ENCODE data around the gene INAFM2. TPM values are rescaled to one million over a fixed set of nuclear protein-coding genes. Genes with fewer than 3 reads are reported as not detected.

INAFM2 gene
- total RNA-seq, 4 donors from 2014 or later, result 39.0 to 41.3 (median 40.7) TPM

- TF ChIP-seq POLR2A (IDR thresholded peaks at IDR 0.05; ENCODE audit: low read depth) (no peak), CTCF (IDR thresholded peaks at IDR 0.05) (no peak), EP300 (IDR thresholded peaks at IDR 0.05) (no peak), POLR2AphosphoS5 (IDR thresholded peaks at IDR 0.05) (peak in 1 of 2 donors; percentile 18)
- intact Hi-C loops (cut with DNase I), result no loop called here
Observed at GRCh38 chr15:40328751-40329150, 5.3 kb downstream of the INAFM2 start.

DNA sequence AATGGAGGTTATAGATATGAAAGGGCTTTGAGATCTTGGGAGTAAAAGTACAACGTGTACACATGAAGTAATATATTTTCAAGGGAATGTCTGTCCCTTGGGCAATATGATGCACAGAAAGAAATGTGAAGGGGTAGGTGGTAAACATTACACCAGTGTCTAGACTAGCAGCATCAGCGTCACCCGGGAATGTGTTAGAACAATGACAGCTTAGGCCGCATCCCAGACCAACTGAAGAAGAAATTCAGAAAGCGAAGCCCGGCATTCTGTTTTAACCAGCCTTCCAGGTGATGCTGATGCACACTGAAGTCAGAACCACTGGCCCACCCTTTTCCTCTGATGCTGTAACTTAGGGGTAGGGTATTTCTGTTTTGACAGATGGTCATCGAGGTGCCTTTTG, 6.3 kb downstream of the INAFM2 start:
- H3K4me1 ChIP-seq, result peaks cover 89 to 100% (median 99%) of the 10 kb centered on the region in 4 donors
- intact Hi-C loops (cut with DNase I), result no loop called here
- DNase-seq (ENCODE audit: extremely low spot score), result no peak
- peaks cover 0 to 6% (median under 1%) of the 10 kb centered on the region in 4 donors for H3K36me3 ChIP-seq
- WGBS, result 62% methylated on average over 7 of the region's 7 CpGs
- peak overlapping the region; percentile 96 to 98 (median 98) for H3K27ac ChIP-seq (replicated peaks in 1 of 4)
- no peaks in the 10 kb centered on the region for H3K9me3 ChIP-seq
- H3K4me3 ChIP-seq, result no peak overlapping the region
- no peaks in the 10 kb centered on the region for H3K27me3 ChIP-seq
- TF ChIP-seq CTCF (IDR thresholded peaks at IDR 0.05), result no peak
- peak; percentile 82 for TF ChIP-seq EP300 (IDR thresholded peaks at IDR 0.05)
- TF ChIP-seq POLR2A (IDR thresholded peaks at IDR 0.05; ENCODE audit: low read depth), result no peak

More at GRCh38 chr15:40328751-40329150, 5.3 kb downstream of the INAFM2 start:
- DNase-seq (ENCODE audit: extremely low spot score), result no peak
- H3K36me3 ChIP-seq, result peaks cover 0 to 5% (median 0%) of the 10 kb centered on the region in 4 donors
- WGBS, result 70% methylated on average over 5 of the region's 5 CpGs
- H3K27me3 ChIP-seq, result no peaks in the 10 kb centered on the region
- no peaks in the 10 kb centered on the region for H3K9me3 ChIP-seq
- peak overlapping the region; percentile 96 to 98 (median 98) for H3K27ac ChIP-seq (replicated peaks in 1 of 4)
- no peak overlapping the region for H3K4me3 ChIP-seq
- peaks cover 82 to 96% (median 94%) of the 10 kb centered on the region in 4 donors for H3K4me1 ChIP-seq

DNA sequence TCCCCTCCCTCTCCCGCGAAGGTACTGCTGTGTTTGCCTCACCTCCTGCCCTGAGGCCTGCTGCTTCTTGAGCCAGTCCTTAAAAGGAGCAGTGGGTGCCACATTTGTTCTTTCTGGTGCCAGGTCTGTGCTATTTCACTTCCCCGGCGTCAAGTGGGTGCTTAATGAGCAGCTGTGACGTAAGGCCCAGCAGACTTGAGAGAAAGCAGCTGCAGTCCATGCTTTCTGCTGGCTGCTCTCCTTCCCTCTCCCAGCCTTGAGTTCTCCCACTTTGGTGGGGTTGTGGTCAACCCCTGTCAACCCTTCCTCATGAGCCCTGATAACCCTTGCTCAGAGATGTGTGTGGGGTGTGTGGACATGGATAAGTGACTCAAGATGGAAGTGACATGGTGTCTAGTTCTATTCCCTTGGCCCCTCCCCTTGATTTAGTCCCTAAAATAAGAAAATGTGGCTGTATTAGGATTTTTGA, 6.9 kb downstream of the INAFM2 start:
- DNase-seq (ENCODE audit: extremely low spot score), result no peak
- H3K4me3 ChIP-seq, result no peak overlapping the region
- no peaks in the 10 kb centered on the region for H3K9me3 ChIP-seq
- 32% methylated on average over 5 of the region's 5 CpGs for WGBS
- no peaks in the 10 kb centered on the region for H3K27me3 ChIP-seq
- peaks cover 1 to 12% (median 6%) of the 10 kb centered on the region in 4 donors for H3K36me3 ChIP-seq
- H3K27ac ChIP-seq (replicated peaks in 1 of 4), result peak overlapping the region; percentile 96 to 98 (median 98)
- intact Hi-C loops (cut with DNase I), result no loop called here
- TF ChIP-seq CTCF (IDR thresholded peaks at IDR 0.05) (peak in 1 of 3 experiments; percentile 12), EP300 (IDR thresholded peaks at IDR 0.05) (peak; percentile 93), POLR2AphosphoS5 (IDR thresholded peaks at IDR 0.05) (peak; percentile 93 to 95), POLR2A (IDR thresholded peaks at IDR 0.05; ENCODE audit: low read depth) (no peak)
- peaks cover 89 to 100% (median 99%) of the 10 kb centered on the region in 4 donors for H3K4me1 ChIP-seq

DNA sequence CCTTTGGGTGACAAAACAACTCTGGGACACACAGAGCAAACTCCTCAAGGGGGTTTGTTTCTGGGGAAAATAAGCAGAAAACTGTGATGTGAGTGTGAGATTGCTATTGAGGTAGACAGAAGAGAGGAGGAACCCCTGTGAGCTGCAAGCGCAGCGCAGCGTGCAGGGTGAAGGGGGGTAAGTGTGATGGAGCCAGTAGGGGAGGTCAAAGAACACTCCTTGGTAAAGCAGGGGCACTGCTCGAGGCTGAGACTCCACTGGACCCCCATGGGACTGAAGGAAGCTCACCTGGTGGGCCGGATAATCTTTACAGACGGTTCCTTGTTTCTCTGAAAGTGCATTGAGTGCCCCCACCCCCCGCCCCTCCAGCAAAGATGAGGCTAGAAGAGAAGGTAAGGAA, 7.5 kb downstream of the INAFM2 start:
- 89% methylated on average over 7 of the region's 7 CpGs for WGBS
- H3K27ac ChIP-seq (replicated peaks in 1 of 4), result peak overlapping the region; percentile 96 to 98 (median 98)
- no peaks in the 10 kb centered on the region for H3K27me3 ChIP-seq
- no peak overlapping the region for H3K4me3 ChIP-seq
- H3K36me3 ChIP-seq, result peaks cover 7 to 18% (median 12%) of the 10 kb centered on the region in 4 donors
- no peak for DNase-seq (ENCODE audit: extremely low spot score)
- H3K4me1 ChIP-seq, result peaks cover 87 to 100% (median 99%) of the 10 kb centered on the region in 4 donors
- no peaks in the 10 kb centered on the region for H3K9me3 ChIP-seq
- TF ChIP-seq POLR2A (IDR thresholded peaks at IDR 0.05; ENCODE audit: low read depth), result no peak
- TF ChIP-seq EP300 (IDR thresholded peaks at IDR 0.05), result no peak
- no peak for TF ChIP-seq POLR2AphosphoS5 (IDR thresholded peaks at IDR 0.05)
- TF ChIP-seq CTCF (IDR thresholded peaks at IDR 0.05), result no peak
- intact Hi-C loops (cut with DNase I), result no loop called here

GRCh38 chr15:40331637-40332036, 8.1 kb downstream of the INAFM2 start:
- Histone ChIP-seq H3K4me3 (no peak overlapping the region), H3K36me3 (peaks cover 8 to 23% (median 18%) of the 10 kb centered on the region in 4 donors), H3K27ac (replicated peaks in 1 of 4) (peak overlapping the region; percentile 96 to 98 (median 98)), H3K4me1 (peaks cover 87 to 100% (median 99%) of the 10 kb centered on the region in 4 donors), H3K9me3 (no peaks in the 10 kb centered on the region), H3K27me3 (no peaks in the 10 kb centered on the region)
- intact Hi-C loops (cut with DNase I), result no loop called here
- DNase-seq (ENCODE audit: extremely low spot score), result no peak
- 97% methylated on average over 3 of the region's 7 CpGs for WGBS
- TF ChIP-seq POLR2AphosphoS5 (IDR thresholded peaks at IDR 0.05) (peak in 1 of 2 donors; percentile 31), POLR2A (IDR thresholded peaks at IDR 0.05; ENCODE audit: low read depth) (no peak)

Data from esophagus muscularis mucosa (tissue), 4 donors.